SU-DHL-6 (cell line): ENCODE measurements around the gene CLCNKA.

Source experiments
- H2AFZ ChIP-seq: fragments of 200-600 bp; sonication (generic); 2 replicates; pipeline ENCODE4 v1.6.1; 2014; ENCODE audit warnings: low read depth, mild to moderate bottlenecking, moderate library complexity, mixed read lengths, antibody characterized with exemption, low read length; ENCODE audit not compliant: severe bottlenecking
- H3F3A ChIP-seq: fragments of 200-600 bp; shearing (Covaris generic); 2 replicates; pipeline ENCODE4 v1.6.0; 2016; ENCODE audit warnings: antibody characterized with exemption, mild to moderate bottlenecking; ENCODE audit not compliant: insufficient read depth
- H3K27ac ChIP-seq: fragments of 200-600 bp; sonication (generic); 2 replicates; pipeline ENCODE4 v1.5.1; 2016; ENCODE audit warnings: low read depth, mild to moderate bottlenecking, low read length, moderate library complexity, mixed read lengths
- H3K27me3 ChIP-seq: fragments of 200-600 bp; sonication (generic), shearing (Covaris generic); 2 replicates; pipeline ENCODE4 v1.6.0; 2014; ENCODE audit warnings: mild to moderate bottlenecking, low read length
- H3K36me3 ChIP-seq: fragments of 200-600 bp; sonication (generic); 2 replicates; pipeline ENCODE4 v1.6.1; 2014; ENCODE audit warnings: mild to moderate bottlenecking, low read length, mixed read lengths
- H3K4me2 ChIP-seq: fragments of 300-600, 200-600 bp; shearing (Covaris generic), sonication (generic); 2 replicates; pipeline ENCODE4 v1.6.0; 2014; ENCODE audit warnings: low read length, low read depth, mild to moderate bottlenecking; ENCODE audit not compliant: poor library complexity, severe bottlenecking
- H3K4me3 ChIP-seq: fragments of 200-600 bp; sonication (generic); 2 replicates; pipeline ENCODE4 v1.5.1; 2014; ENCODE audit warnings: antibody characterized with exemption, low read length, mild to moderate bottlenecking, mixed read lengths; ENCODE audit not compliant: insufficient read depth, poor library complexity, severe bottlenecking
- H3K79me2 ChIP-seq: fragments of 200-600 bp; sonication (generic); 2 replicates; pipeline ENCODE4 v1.6.1; 2014; ENCODE audit warnings: mild to moderate bottlenecking, low read length, moderate library complexity; ENCODE audit not compliant: insufficient read depth
- H3K9ac ChIP-seq: fragments of 200-600 bp; sonication (generic); 2 replicates; pipeline ENCODE4 v1.7.0; 2014; ENCODE audit warnings: mild to moderate bottlenecking, low read length
- H3K9me2 ChIP-seq: fragments of 200-600 bp; sonication (generic); replicated peaks from 2 replicates; pipeline ENCODE4 v1.6.1; 2014; ENCODE audit warnings: low read length; ENCODE audit not compliant: insufficient read depth
- H3K9me3 ChIP-seq: fragments of 200-600 bp; sonication (generic); 2 replicates; pipeline ENCODE4 v1.6.1; 2014; ENCODE audit warnings: low read length, mixed read lengths; ENCODE audit not compliant: insufficient read depth
- H4K20me1 ChIP-seq: fragments of 200-600 bp; sonication (generic); 2 replicates; pipeline ENCODE4 v1.6.1; 2014; ENCODE audit warnings: low read depth, mild to moderate bottlenecking, antibody characterized with exemption, low read length, moderate library complexity, mixed read lengths
- CTCF ChIP-seq: fragments of 200-600 bp; sonication (generic); IDR thresholded peaks from one replicate; pipeline ENCODE4 v1.5.1; 2017; ENCODE audit warnings: antibody characterized with exemption, mild to moderate bottlenecking, low read length, moderate library complexity; ENCODE audit not compliant: insufficient read depth, poor library complexity, severe bottlenecking
- EZH2phosphoT487 ChIP-seq: fragments of 200-600 bp; sonication (generic), shearing (Covaris generic); conservative IDR thresholded peaks from 2 replicates; pipeline ENCODE4 v1.6.1; 2018; ENCODE audit warnings: mild to moderate bottlenecking, antibody characterized with exemption, low read length, moderate library complexity, mixed read lengths

CLCNKA gene

GRCh38 chr1:16005597-16005996, 16.2 kb upstream of the CLCNKA start:
- Histone ChIP-seq H3K36me3 (no peaks in the 10 kb centered on the region), H3K4me2 (no peak overlapping the region), H3K27ac (no peak overlapping the region), H3K9ac (no peak overlapping the region), H3K4me3 (no peak overlapping the region), H3K27me3 (no peaks in the 10 kb centered on the region), H4K20me1 (no peaks in the 10 kb centered on the region), H3K9me2 (no peaks in the 10 kb centered on the region), H3K79me2 (no peaks in the 10 kb centered on the region), H3F3A (no peaks in the 10 kb centered on the region), H3K9me3 (no peaks in the 10 kb centered on the region), H2AFZ (no peak overlapping the region)
- no peak for TF ChIP-seq EZH2phosphoT487
- TF ChIP-seq CTCF, result no peak

GRCh38 chr1:16006010-16006409, 15.8 kb upstream of the CLCNKA start:
- no peak overlapping the region for H3K4me2 ChIP-seq

GRCh38 chr1:16006552-16007485, 15.0 kb upstream of the CLCNKA start:
- TF ChIP-seq CTCF (no peak), EZH2phosphoT487 (no peak)
- no peak overlapping the region for H3K9ac ChIP-seq
- no peaks in the 10 kb centered on the region for H3K9me3 ChIP-seq
- H2AFZ ChIP-seq, result no peak overlapping the region
- H3K4me2 ChIP-seq, result no peak overlapping the region
- H3F3A ChIP-seq, result no peaks in the 10 kb centered on the region
- no peak overlapping the region for H3K4me3 ChIP-seq
- H3K36me3 ChIP-seq, result no peaks in the 10 kb centered on the region
- H3K27me3 ChIP-seq, result no peaks in the 10 kb centered on the region
- no peak overlapping the region for H3K27ac ChIP-seq
- no peaks in the 10 kb centered on the region for H4K20me1 ChIP-seq
- no peaks in the 10 kb centered on the region for H3K9me2 ChIP-seq
- no peaks in the 10 kb centered on the region for H3K79me2 ChIP-seq

More at GRCh38 chr1:16006010-16006409, 15.8 kb upstream of the CLCNKA start:
- Histone ChIP-seq H3K9ac (no peak overlapping the region), H3K9me2 (no peaks in the 10 kb centered on the region), H2AFZ (no peak overlapping the region), H3K9me3 (no peaks in the 10 kb centered on the region), H3K27me3 (no peaks in the 10 kb centered on the region), H3F3A (no peaks in the 10 kb centered on the region), H3K27ac (no peak overlapping the region), H3K79me2 (no peaks in the 10 kb centered on the region), H4K20me1 (no peaks in the 10 kb centered on the region), H3K4me3 (no peak overlapping the region), H3K36me3 (no peaks in the 10 kb centered on the region)
- TF ChIP-seq EZH2phosphoT487 (no peak), CTCF (no peak)
